Glutamatergic neuron (in vitro differentiated cells): Measurements from ENCODE around the gene SEL1L2. TPM values are rescaled to one million over a fixed set of nuclear protein-coding genes. Genes with fewer than 3 reads are reported as not detected.

ENCODE experiments used
- DNase-seq: peaks from one replicate; pipeline ENCODE4 v3.0.0; 2022
- H3K27ac Mint-ChIP-seq: one replicate; pipeline ENCODE4 v1.8.0; 2020; ENCODE audit warnings: mild to moderate bottlenecking, mixed read lengths, inconsistent platforms; ENCODE audit not compliant: unreplicated experiment
- H3K27me3 Mint-ChIP-seq: one replicate; pipeline ENCODE4 v1.8.0; 2020; ENCODE audit warnings: mild to moderate bottlenecking, moderate library complexity, mixed read lengths, inconsistent platforms; ENCODE audit not compliant: unreplicated experiment
- H3K36me3 Mint-ChIP-seq: one replicate; pipeline ENCODE4 v1.8.0; 2020; ENCODE audit warnings: mild to moderate bottlenecking, mixed read lengths, inconsistent platforms; ENCODE audit not compliant: unreplicated experiment
- H3K4me1 Mint-ChIP-seq: one replicate; pipeline ENCODE4 v1.8.0; 2020; ENCODE audit warnings: mild to moderate bottlenecking, low read depth, mixed read lengths, inconsistent platforms; ENCODE audit not compliant: unreplicated experiment
- H3K4me3 Mint-ChIP-seq: one replicate; pipeline ENCODE4 v1.8.0; 2020; ENCODE audit warnings: mild to moderate bottlenecking, mixed read lengths, inconsistent platforms; ENCODE audit not compliant: unreplicated experiment
- H3K9me3 Mint-ChIP-seq: one replicate; pipeline ENCODE4 v1.8.0; 2020; ENCODE audit warnings: mild to moderate bottlenecking, moderate library complexity, mixed read lengths, inconsistent platforms; ENCODE audit not compliant: unreplicated experiment
- total RNA-seq: library from RNA; stranded (reverse); fragmentation: NEBNext Ultra II Directional; extraction: Animal tissue kit (Norgen Biotek cat#: 25700); gene quantifications from one replicate; pipeline ENCODE4 v1.2.1, GENCODE V29; 2021; ENCODE audit not compliant: unreplicated experiment
- TF ChIP-seq, protein P1 (sequence below): fragments of 200-600 bp; sonication (generic); IDR thresholded peaks from one replicate; pipeline ENCODE4 v1.5.0; 2021; ENCODE audit not compliant: partially characterized antibody, unreplicated experiment

SEL1L2 gene
- total RNA-seq, 1 donor from 2014 or later, result not detected

DNA sequence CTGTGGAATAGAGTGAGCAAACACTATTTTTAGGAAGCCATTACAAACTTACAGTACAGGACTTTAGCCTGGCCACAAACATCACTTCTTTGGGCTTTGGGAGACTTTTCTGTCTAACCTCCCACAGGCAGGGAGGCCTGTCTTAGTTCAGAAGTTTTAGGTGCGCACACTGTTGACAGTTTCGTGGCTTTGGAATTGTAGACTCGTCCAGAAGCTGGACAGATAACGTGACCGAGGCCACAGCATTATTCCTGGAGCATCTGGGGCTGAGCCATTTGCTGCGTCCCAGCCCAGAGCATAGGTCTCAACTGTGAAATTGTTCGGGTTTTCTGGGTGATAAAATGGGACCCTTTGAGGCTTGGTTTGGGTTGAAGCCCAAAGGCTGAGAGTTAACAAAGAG lies 151.8 kb downstream of the SEL1L2 start:
- Mint-ChIP-seq H3K27ac (no peak overlapping the region), H3K4me1 (no peaks in the 10 kb centered on the region), H3K27me3 (no peaks in the 10 kb centered on the region), H3K9me3 (no peaks in the 10 kb centered on the region), H3K36me3 (no peaks in the 10 kb centered on the region), H3K4me3 (no peak overlapping the region)
- DNase-seq, result no peak
- TF ChIP-seq, protein P1, sequence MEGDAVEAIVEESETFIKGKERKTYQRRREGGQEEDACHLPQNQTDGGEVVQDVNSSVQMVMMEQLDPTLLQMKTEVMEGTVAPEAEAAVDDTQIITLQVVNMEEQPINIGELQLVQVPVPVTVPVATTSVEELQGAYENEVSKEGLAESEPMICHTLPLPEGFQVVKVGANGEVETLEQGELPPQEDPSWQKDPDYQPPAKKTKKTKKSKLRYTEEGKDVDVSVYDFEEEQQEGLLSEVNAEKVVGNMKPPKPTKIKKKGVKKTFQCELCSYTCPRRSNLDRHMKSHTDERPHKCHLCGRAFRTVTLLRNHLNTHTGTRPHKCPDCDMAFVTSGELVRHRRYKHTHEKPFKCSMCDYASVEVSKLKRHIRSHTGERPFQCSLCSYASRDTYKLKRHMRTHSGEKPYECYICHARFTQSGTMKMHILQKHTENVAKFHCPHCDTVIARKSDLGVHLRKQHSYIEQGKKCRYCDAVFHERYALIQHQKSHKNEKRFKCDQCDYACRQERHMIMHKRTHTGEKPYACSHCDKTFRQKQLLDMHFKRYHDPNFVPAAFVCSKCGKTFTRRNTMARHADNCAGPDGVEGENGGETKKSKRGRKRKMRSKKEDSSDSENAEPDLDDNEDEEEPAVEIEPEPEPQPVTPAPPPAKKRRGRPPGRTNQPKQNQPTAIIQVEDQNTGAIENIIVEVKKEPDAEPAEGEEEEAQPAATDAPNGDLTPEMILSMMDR, result no peak

DNA sequence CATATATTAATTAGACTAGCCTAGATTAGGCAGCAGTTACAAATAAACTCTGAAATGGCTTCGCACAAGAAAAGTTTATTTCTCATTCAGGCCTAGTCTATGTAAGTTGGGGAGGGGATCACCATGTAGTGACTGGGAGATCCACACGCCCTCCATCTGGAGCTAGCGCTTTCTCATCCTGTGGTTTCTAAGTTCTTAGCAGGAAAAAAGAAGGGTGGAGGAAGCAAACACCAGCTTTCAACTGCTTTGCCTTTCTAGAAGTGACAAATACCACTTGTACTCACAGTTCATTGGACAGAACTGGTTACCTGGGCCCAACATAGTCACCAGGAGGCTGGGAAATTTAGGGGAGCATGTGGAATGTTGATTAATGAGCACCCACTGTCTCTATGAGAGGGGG lies 158.9 kb downstream of the SEL1L2 start:
- no peak for DNase-seq
- no peak overlapping the region for H3K4me3 Mint-ChIP-seq
- no peaks in the 10 kb centered on the region for H3K9me3 Mint-ChIP-seq
- peaks cover 2% of the 10 kb centered on the region for H3K27me3 Mint-ChIP-seq
- no peaks in the 10 kb centered on the region for H3K4me1 Mint-ChIP-seq
- no peak overlapping the region for H3K27ac Mint-ChIP-seq
- H3K36me3 Mint-ChIP-seq, result no peaks in the 10 kb centered on the region
- TF ChIP-seq, protein P1, result no peak

DNA sequence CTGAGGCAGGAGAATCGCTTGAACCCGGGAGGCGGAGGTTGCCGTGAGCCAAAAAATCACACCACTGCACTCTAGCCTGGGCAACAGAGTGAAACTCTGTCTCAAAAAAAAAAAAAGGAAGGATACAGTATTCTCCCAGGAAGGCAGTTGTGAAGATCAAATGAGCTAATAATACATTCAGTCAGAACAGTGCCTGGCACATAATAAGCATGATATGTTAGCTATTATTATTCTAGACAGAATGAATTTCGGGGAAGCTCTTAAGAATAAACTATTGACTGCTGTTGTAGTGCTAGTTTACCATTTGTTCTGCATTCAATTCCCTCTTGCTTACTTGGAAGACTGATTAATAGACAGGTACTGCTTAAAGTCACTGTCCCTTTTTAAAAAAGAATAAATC lies 164.9 kb downstream of the SEL1L2 start:
- TF ChIP-seq, protein P1, result no peak
- no peak overlapping the region for H3K27ac Mint-ChIP-seq
- no peaks in the 10 kb centered on the region for H3K36me3 Mint-ChIP-seq
- peaks cover 4% of the 10 kb centered on the region for H3K27me3 Mint-ChIP-seq
- H3K4me1 Mint-ChIP-seq, result no peaks in the 10 kb centered on the region
- no peak for DNase-seq
- no peaks in the 10 kb centered on the region for H3K9me3 Mint-ChIP-seq
- H3K4me3 Mint-ChIP-seq, result no peak overlapping the region

DNA sequence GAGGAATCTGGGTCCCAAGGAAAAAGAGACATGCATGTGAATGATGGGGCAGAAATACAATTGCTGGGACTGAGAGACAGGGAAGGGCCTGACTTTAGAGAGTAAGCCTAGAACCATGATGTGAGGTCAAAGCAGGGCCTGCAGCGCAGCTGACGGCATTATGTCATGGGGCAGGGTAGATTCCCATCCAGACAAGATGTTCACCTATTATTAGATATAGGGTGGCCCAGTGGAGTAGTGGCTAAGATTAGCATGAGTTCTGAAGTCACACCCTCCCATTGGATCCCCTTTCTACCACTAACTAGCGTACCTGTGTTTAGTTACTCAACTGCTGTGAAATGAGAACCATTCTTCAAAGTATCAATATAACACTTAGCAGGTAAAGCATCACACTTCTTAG lies 166.0 kb downstream of the SEL1L2 start:
- Mint-ChIP-seq H3K27me3 (peaks cover 2% of the 10 kb centered on the region), H3K36me3 (no peaks in the 10 kb centered on the region), H3K9me3 (no peaks in the 10 kb centered on the region), H3K4me1 (peaks cover 2% of the 10 kb centered on the region), H3K27ac (no peak overlapping the region), H3K4me3 (no peak overlapping the region)
- TF ChIP-seq, protein P1, result no peak
- DNase-seq, result no peak

DNA sequence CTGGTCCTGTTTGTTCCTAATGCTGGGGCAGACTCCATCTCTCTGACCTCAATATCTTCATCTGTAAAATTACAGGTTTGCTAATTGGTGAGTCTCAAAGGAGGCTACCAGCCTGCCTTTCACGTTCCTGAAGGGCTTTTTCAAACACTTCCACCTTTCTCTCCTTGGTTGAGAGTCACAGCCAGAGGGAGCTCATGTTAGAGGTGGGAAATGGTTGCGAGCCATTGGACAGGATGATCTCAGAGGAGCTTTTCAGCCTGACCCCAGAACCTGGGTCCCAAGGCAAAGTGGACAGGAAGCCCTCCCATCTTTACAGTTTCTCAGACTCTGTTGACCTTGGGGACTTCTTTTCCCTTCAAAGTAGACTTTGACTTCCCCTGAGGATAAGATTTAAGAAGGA lies 168.0 kb downstream of the SEL1L2 start:
- no peaks in the 10 kb centered on the region for H3K36me3 Mint-ChIP-seq
- H3K27me3 Mint-ChIP-seq, result peaks cover 2% of the 10 kb centered on the region
- no peak overlapping the region for H3K4me3 Mint-ChIP-seq
- no peak for DNase-seq
- no peaks in the 10 kb centered on the region for H3K9me3 Mint-ChIP-seq
- no peak overlapping the region for H3K27ac Mint-ChIP-seq
- TF ChIP-seq, protein P1, result no peak
- H3K4me1 Mint-ChIP-seq, result peaks cover 2% of the 10 kb centered on the region
